Peyer's patch (tissue), 4 donors: ENCODE measurements around the gene RRP1B.

ENCODE experiments used
- POLR2A ChIP-seq, 2 donors: fragments of 450-650 bp; IDR thresholded peaks; one replicate each; pipeline ENCODE4 v1.5.1; 2017; ENCODE audit warnings: antibody characterized with exemption in 2 of 2, mild to moderate bottlenecking in 2 of 2, moderate library complexity in 2 of 2
- TF ChIP-seq, protein P1 (sequence below), 6 experiments: fragments of 450-650 bp in 4 of 6; fragments of 200-600 bp in 2 of 6; sonication (generic) in 1 of 6; IDR thresholded peaks; one replicate each; pipeline ENCODE4 v1.5.1; 2017 to 2019; ENCODE audit warnings: antibody characterized with exemption in 6 of 6, mild to moderate bottlenecking in 3 of 6, moderate library complexity in 1 of 6

DNA sequence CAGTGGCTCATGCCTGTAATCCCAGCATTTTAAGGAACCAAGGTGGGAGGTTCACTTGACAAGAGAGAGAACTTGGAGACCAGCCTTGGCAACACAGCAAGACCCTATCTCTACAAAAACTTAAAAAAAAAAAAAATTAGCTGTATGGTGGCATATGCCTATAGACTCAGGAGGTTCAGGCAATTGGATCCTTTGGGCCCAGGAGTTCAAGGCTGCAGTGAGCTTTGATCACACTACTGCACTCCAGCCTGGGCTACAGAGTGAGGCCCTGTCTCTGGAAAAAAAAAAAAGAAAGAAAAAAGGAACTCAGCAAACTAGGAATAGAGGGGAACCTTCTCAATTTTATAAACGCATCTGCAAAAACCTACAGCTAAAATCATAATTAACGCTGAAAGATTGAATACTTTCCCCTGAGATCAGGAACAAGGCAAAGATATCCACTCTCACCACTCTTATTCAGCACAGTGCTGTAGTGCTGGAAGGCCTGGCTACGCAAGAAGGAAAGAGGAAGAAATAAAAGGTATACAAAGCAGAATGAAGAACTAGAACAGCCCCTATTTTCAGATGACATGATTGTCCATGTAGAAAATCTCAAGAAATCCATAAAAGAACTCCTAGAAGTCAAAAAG, 21.7 kb upstream of the RRP1B start:
- TF ChIP-seq, protein P1, sequence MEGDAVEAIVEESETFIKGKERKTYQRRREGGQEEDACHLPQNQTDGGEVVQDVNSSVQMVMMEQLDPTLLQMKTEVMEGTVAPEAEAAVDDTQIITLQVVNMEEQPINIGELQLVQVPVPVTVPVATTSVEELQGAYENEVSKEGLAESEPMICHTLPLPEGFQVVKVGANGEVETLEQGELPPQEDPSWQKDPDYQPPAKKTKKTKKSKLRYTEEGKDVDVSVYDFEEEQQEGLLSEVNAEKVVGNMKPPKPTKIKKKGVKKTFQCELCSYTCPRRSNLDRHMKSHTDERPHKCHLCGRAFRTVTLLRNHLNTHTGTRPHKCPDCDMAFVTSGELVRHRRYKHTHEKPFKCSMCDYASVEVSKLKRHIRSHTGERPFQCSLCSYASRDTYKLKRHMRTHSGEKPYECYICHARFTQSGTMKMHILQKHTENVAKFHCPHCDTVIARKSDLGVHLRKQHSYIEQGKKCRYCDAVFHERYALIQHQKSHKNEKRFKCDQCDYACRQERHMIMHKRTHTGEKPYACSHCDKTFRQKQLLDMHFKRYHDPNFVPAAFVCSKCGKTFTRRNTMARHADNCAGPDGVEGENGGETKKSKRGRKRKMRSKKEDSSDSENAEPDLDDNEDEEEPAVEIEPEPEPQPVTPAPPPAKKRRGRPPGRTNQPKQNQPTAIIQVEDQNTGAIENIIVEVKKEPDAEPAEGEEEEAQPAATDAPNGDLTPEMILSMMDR (IDR thresholded peaks at IDR 0.05) = no peak
- TF ChIP-seq POLR2A (IDR thresholded peaks at IDR 0.05) = no peak
